Activated naive CD4-positive, alpha-beta T cell treated with anti-CD3 and anti-CD28 coated beads, Interleukin-2, amount 10 ng/mL, durations not matched to agents 7 days and 5 days (primary cell): ENCODE results near the gene FGGY.
"Not testable (repeated sequence)": the region's sequence is repeated elsewhere in the genome, so short reads cannot be mapped to it uniquely, and the experiment has no call there.

Experiments used
- CTCF ChIA-PET: fragments of 350-600 bp; sonication (Branson Sonifier 250); formaldehyde crosslinking; loops from one replicate; lab custom pipeline; 2021; ENCODE audit warnings: antibody characterized with exemption; lab: Charles Lee
- DNase-seq: peaks from one replicate; pipeline ENCODE4 v3.0.0-alpha.2; 2020
- H3K27ac Mint-ChIP-seq: one replicate; pipeline ENCODE4 v1.8.0; 2021; ENCODE audit warnings: mild to moderate bottlenecking, moderate library complexity, mixed read lengths
- H3K27me3 Mint-ChIP-seq: one replicate; pipeline ENCODE4 v1.8.0; 2021; ENCODE audit warnings: mild to moderate bottlenecking, mixed read lengths
- H3K36me3 Mint-ChIP-seq: one replicate; pipeline ENCODE4 v1.8.0; 2021; ENCODE audit warnings: mixed read lengths
- H3K4me1 Mint-ChIP-seq: one replicate; pipeline ENCODE4 v1.8.0; 2021; ENCODE audit warnings: mixed read lengths
- H3K4me3 Mint-ChIP-seq: one replicate; pipeline ENCODE4 v1.8.0; 2021; ENCODE audit warnings: mild to moderate bottlenecking, moderate library complexity, mixed read lengths
- H3K9me3 Mint-ChIP-seq: one replicate; pipeline ENCODE4 v1.8.0; 2021; ENCODE audit warnings: mixed read lengths

FGGY gene

GRCh38 chr1:59532102-59532501 lies 235.2 kb downstream of the FGGY start:
- Mint-ChIP-seq H3K27ac (no peak overlapping the region), H3K27me3 (peaks cover 4% of the 10 kb centered on the region), H3K36me3 (no peaks in the 10 kb centered on the region), H3K4me1 (no peaks in the 10 kb centered on the region), H3K9me3 (no peaks in the 10 kb centered on the region), H3K4me3 (no peak overlapping the region)
- DNase-seq: no peak
- CTCF ChIA-PET: interaction anchor here (0.9 kb wide), 1 partner anchor 11 kb away, joined by 3 read pairs; no protein-coding TSS in a partner anchor

- H3K36me3 Mint-ChIP-seq, H3K27ac Mint-ChIP-seq, H3K4me3 Mint-ChIP-seq, H3K9me3 Mint-ChIP-seq, CTCF ChIA-PET, DNase-seq, H3K4me1 Mint-ChIP-seq, H3K27me3 Mint-ChIP-seq: not testable (repeated sequence)
These were observed 241.6 kb downstream of the FGGY start for GRCh38 chr1:59538476-59538875.

- no peak overlapping the region for H3K27ac Mint-ChIP-seq
- H3K36me3 Mint-ChIP-seq: no peaks in the 10 kb centered on the region
- H3K4me1 Mint-ChIP-seq: peaks cover 11% of the 10 kb centered on the region
- no peaks in the 10 kb centered on the region for H3K27me3 Mint-ChIP-seq
- H3K9me3 Mint-ChIP-seq: no peaks in the 10 kb centered on the region
- CTCF ChIA-PET: no interaction called here
- no peak overlapping the region for H3K4me3 Mint-ChIP-seq
- DNase-seq: no peak
These were observed 243.2 kb downstream of the FGGY start for GRCh38 chr1:59539961-59540681.

GRCh38 chr1:59541161-59541560 lies 244.3 kb downstream of the FGGY start:
- no peaks in the 10 kb centered on the region for H3K36me3 Mint-ChIP-seq
- DNase-seq: no peak
- peaks cover 11% of the 10 kb centered on the region for H3K4me1 Mint-ChIP-seq
- no peak overlapping the region for H3K4me3 Mint-ChIP-seq
- H3K27me3 Mint-ChIP-seq: no peaks in the 10 kb centered on the region
- H3K9me3 Mint-ChIP-seq: no peaks in the 10 kb centered on the region
- CTCF ChIA-PET: no interaction called here
- no peak overlapping the region for H3K27ac Mint-ChIP-seq

GRCh38 chr1:59541891-59542290 lies 245.0 kb downstream of the FGGY start:
- Mint-ChIP-seq H3K4me1 (peaks cover 11% of the 10 kb centered on the region), H3K4me3 (no peak overlapping the region), H3K36me3 (no peaks in the 10 kb centered on the region), H3K27ac (no peak overlapping the region), H3K9me3 (no peaks in the 10 kb centered on the region), H3K27me3 (no peaks in the 10 kb centered on the region)
- DNase-seq: no peak
- CTCF ChIA-PET: no interaction called here

- Mint-ChIP-seq H3K27me3 (no peaks in the 10 kb centered on the region), H3K27ac (no peak overlapping the region), H3K9me3 (no peaks in the 10 kb centered on the region), H3K36me3 (no peaks in the 10 kb centered on the region), H3K4me3 (no peak overlapping the region), H3K4me1 (peaks cover 11% of the 10 kb centered on the region)
- DNase-seq: no peak
- CTCF ChIA-PET: interaction anchor here (1.1 kb wide), 1 partner anchor 11 kb away, joined by 3 read pairs; no protein-coding TSS in a partner anchor
These were observed 246.3 kb downstream of the FGGY start for GRCh38 chr1:59543211-59543668.

GRCh38 chr1:59544615-59545293 lies 247.9 kb downstream of the FGGY start:
- DNase-seq: no peak
- CTCF ChIA-PET: no interaction called here
- Mint-ChIP-seq H3K36me3 (no peaks in the 10 kb centered on the region), H3K27me3 (no peaks in the 10 kb centered on the region), H3K4me3 (no peak overlapping the region), H3K4me1 (peaks cover 11% of the 10 kb centered on the region), H3K27ac (no peak overlapping the region), H3K9me3 (no peaks in the 10 kb centered on the region)

- CTCF ChIA-PET: no interaction called here
- H3K4me1 Mint-ChIP-seq: peaks cover 11% of the 10 kb centered on the region
- no peaks in the 10 kb centered on the region for H3K36me3 Mint-ChIP-seq
- no peak overlapping the region for H3K27ac Mint-ChIP-seq
- no peak overlapping the region for H3K4me3 Mint-ChIP-seq
- H3K9me3 Mint-ChIP-seq: no peaks in the 10 kb centered on the region
- DNase-seq: no peak
- no peaks in the 10 kb centered on the region for H3K27me3 Mint-ChIP-seq
These were observed 248.9 kb downstream of the FGGY start for GRCh38 chr1:59545830-59546229.

GRCh38 chr1:59549066-59549837 lies 252.4 kb downstream of the FGGY start:
- Mint-ChIP-seq H3K4me1 (peaks cover 8% of the 10 kb centered on the region), H3K4me3 (no peak overlapping the region), H3K36me3 (no peaks in the 10 kb centered on the region), H3K9me3 (no peaks in the 10 kb centered on the region), H3K27me3 (no peaks in the 10 kb centered on the region), H3K27ac (no peak overlapping the region)
- CTCF ChIA-PET: no interaction called here
- no peak for DNase-seq

- H3K27ac Mint-ChIP-seq: no peak overlapping the region
- H3K4me3 Mint-ChIP-seq: no peak overlapping the region
- no peaks in the 10 kb centered on the region for H3K9me3 Mint-ChIP-seq
- H3K4me1 Mint-ChIP-seq: peaks cover 1% of the 10 kb centered on the region
- no peak for DNase-seq
- CTCF ChIA-PET: no interaction called here
- no peaks in the 10 kb centered on the region for H3K27me3 Mint-ChIP-seq
- H3K36me3 Mint-ChIP-seq: no peaks in the 10 kb centered on the region
These were observed 253.0 kb downstream of the FGGY start for GRCh38 chr1:59549903-59550302.

GRCh38 chr1:59552007-59552406 lies 255.1 kb downstream of the FGGY start:
- no peaks in the 10 kb centered on the region for H3K36me3 Mint-ChIP-seq
- CTCF ChIA-PET: no interaction called here

GRCh38 chr1:59553371-59553770 lies 256.5 kb downstream of the FGGY start:
- CTCF ChIA-PET: no interaction called here
- Mint-ChIP-seq H3K27me3 (no peaks in the 10 kb centered on the region), H3K36me3 (no peaks in the 10 kb centered on the region), H3K4me1 (no peaks in the 10 kb centered on the region), H3K27ac (no peak overlapping the region), H3K9me3 (peaks cover 4% of the 10 kb centered on the region), H3K4me3 (no peak overlapping the region)
- no peak for DNase-seq

More at GRCh38 chr1:59552007-59552406, 255.1 kb downstream of the FGGY start:
- no peaks in the 10 kb centered on the region for H3K4me1 Mint-ChIP-seq
- H3K27me3 Mint-ChIP-seq: no peaks in the 10 kb centered on the region
- no peak overlapping the region for H3K27ac Mint-ChIP-seq
- DNase-seq: no peak
- no peak overlapping the region for H3K4me3 Mint-ChIP-seq
- H3K9me3 Mint-ChIP-seq: no peaks in the 10 kb centered on the region

GRCh38 chr1:59554011-59554663 lies 257.2 kb downstream of the FGGY start:
- no peak for DNase-seq
- no peak overlapping the region for H3K4me3 Mint-ChIP-seq
- H3K36me3 Mint-ChIP-seq: no peaks in the 10 kb centered on the region
- H3K9me3 Mint-ChIP-seq: peaks cover 9% of the 10 kb centered on the region
- H3K27ac Mint-ChIP-seq: no peak overlapping the region
- CTCF ChIA-PET: no interaction called here
- H3K4me1 Mint-ChIP-seq: no peaks in the 10 kb centered on the region
- H3K27me3 Mint-ChIP-seq: no peaks in the 10 kb centered on the region

GRCh38 chr1:59554752-59555151 lies 257.9 kb downstream of the FGGY start:
- H3K36me3 Mint-ChIP-seq: no peaks in the 10 kb centered on the region
- no peaks in the 10 kb centered on the region for H3K4me1 Mint-ChIP-seq
- no peak overlapping the region for H3K4me3 Mint-ChIP-seq
- peaks cover 9% of the 10 kb centered on the region for H3K9me3 Mint-ChIP-seq
- no peak for DNase-seq
- H3K27me3 Mint-ChIP-seq: no peaks in the 10 kb centered on the region
- CTCF ChIA-PET: no interaction called here
- H3K27ac Mint-ChIP-seq: no peak overlapping the region
